ENCODE results near the gene TOR1B. TPM values are rescaled to one million over a fixed set of nuclear protein-coding genes. Genes with fewer than 3 reads are reported as not detected.
"Not testable (repeated sequence)": the region's sequence is repeated elsewhere in the genome, so short reads cannot be mapped to it uniquely, and the experiment has no call there.

Gene TOR1B, protein sequence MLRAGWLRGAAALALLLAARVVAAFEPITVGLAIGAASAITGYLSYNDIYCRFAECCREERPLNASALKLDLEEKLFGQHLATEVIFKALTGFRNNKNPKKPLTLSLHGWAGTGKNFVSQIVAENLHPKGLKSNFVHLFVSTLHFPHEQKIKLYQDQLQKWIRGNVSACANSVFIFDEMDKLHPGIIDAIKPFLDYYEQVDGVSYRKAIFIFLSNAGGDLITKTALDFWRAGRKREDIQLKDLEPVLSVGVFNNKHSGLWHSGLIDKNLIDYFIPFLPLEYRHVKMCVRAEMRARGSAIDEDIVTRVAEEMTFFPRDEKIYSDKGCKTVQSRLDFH
- total RNA-seq (16.3 TPM), polyA plus RNA-seq (ENCODE audit: insufficient read depth in 1 of 8, insufficient read length in 8 of 8, low replicate concordance in 1 of 8) (10 to 100 TPM; 12.3 to 21.5 (median 14.9) TPM)
- long read RNA-seq, donor 1, partial matches to known transcripts: 0 of 1 reads
- long read RNA-seq, donor 1, other reads (novel, unspliced or antisense): 0 of 1 reads
- long read RNA-seq, donor 2: 0 reads
- long read RNA-seq, donor 3, partial matches to known transcripts: 0 of 4 reads
- long read RNA-seq, donor 3, other reads (novel, unspliced or antisense): 0 of 4 reads
- long read RNA-seq, donor 4, partial matches to known transcripts: 0 of 2 reads
- long read RNA-seq, donor 4, other reads (novel, unspliced or antisense): 0 of 2 reads
- long read RNA-seq, donor 5, transcript TOR1B-203 (2 exons, 663 nt): major isoform, 6 of 65 reads
- long read RNA-seq, donor 5, partial matches to known transcripts: 18 of 65 reads
- long read RNA-seq, donor 5, other reads (novel, unspliced or antisense): 38 of 65 reads
- long read RNA-seq, donor 6, partial matches to known transcripts: 0 of 8 reads
- long read RNA-seq, donor 6, other reads (novel, unspliced or antisense): 0 of 8 reads
- long read RNA-seq, donor 7, partial matches to known transcripts: 9 of 12 reads
- long read RNA-seq, donor 7, other reads (novel, unspliced or antisense): 0 of 12 reads
- long read RNA-seq, donor 8, partial matches to known transcripts: 71 of 86 reads
- long read RNA-seq, donor 8, other reads (novel, unspliced or antisense): 13 of 86 reads
- long read RNA-seq, donor 9, transcript TOR1B-203 (2 exons, 663 nt): major isoform, 7 of 8 reads
- long read RNA-seq, donor 9, partial matches to known transcripts: 0 of 8 reads
- long read RNA-seq, donor 9, other reads (novel, unspliced or antisense): 0 of 8 reads
- long read RNA-seq, donor 10, partial matches to known transcripts: 0 of 5 reads
- long read RNA-seq, donor 10, other reads (novel, unspliced or antisense): 0 of 5 reads
- long read RNA-seq, donor 11, partial matches to known transcripts: 0 of 4 reads
- long read RNA-seq, donor 11, other reads (novel, unspliced or antisense): 0 of 4 reads

DNA sequence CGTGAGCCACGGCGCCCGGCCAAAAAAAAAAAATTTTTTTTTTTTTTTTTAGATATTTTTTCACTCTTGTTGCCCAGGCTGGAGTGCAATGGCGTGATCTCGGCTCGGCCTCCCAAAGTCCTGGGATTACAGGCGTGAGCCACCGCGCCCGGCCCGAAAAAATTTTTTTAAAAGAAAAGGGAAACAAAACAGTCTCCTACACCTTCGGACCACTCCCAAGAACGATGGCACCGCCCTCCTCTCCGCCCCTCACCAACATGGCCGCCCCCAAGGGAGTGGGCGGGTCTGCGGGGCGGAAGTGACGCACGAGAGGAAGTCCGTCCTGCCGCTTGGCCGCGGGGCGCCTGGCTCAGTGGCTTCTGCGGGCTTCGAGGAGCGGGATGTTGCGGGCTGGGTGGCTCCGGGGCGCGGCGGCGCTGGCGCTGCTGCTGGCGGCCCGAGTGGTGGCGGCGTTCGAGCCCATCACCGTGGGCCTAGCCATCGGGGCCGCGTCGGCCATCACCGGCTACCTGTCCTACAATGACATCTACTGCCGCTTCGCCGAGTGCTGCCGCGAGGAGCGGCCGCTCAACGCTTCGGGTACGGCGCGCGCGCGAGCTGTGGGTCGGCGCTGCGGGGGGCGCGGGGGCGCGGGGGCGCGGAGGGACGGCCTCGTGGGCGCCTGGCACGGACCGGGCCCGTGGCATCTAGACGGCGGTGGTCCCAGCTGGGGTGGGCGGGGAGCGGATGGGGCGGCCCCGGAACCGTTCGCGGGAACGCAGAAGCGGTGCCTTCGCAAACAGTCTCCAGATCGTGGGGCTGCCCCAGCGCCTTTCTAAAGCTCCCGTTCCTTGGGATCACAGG lies at the start of gene TOR1B:
TOR1B (plus strand) TSS at position 352 of the 843 bp plus-strand sequence; CDS start at position 381, 29 bp downstream.
- peak; percentile 98 for DNase-seq
- WGBS (ENCODE audit: insufficient coverage): under 1% methylated on average over 78 of the region's 93 CpGs
- Histone ChIP-seq H3K4me1 (ENCODE audit: control insufficient read depth, insufficient read depth, low read length) (peaks cover 9% of the 10 kb centered on the region), H3K9me3 (replicated peaks; ENCODE audit: control insufficient read depth, low read depth, low read length) (no peaks in the 10 kb centered on the region), H3K27ac (ENCODE audit: low read length) (peak within 1 kb of the TSS; percentile 72), H3K27me3 (ENCODE audit: control insufficient read depth, insufficient read depth, low read length) (no peaks in the 10 kb centered on the region), H3K4me3 (ENCODE audit: low read length) (peak within 1 kb of the TSS; percentile 63), H3K36me3 (ENCODE audit: control insufficient read depth, insufficient read depth, low read length) (peaks cover 16% of the 10 kb centered on the region)

DNA sequence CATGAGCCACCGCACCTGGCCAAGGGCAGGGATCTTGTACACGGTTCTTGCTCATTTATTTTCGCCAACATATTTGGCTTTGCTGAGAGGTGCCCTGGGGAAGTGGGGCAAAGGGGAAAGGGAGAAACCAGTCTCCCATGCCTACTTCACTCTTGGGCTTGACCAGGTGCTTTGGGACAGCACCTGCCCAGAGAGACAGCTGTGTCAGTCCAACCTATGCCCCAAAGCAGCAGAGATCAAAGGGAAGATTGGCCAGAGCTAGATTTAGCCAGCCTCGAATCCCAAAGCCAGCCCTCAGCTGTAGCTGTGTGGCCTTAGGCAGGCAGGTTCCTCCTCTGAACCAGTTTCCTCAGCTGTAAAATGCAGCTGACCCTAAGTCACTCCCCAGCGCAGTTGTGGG lies 47.8 kb upstream of the TOR1B start:
- 82% methylated on average over 2 of the region's 5 CpGs for WGBS (ENCODE audit: insufficient coverage)
- Histone ChIP-seq H3K27me3 (ENCODE audit: control insufficient read depth, insufficient read depth, low read length) (peaks cover 19% of the 10 kb centered on the region), H3K27ac (ENCODE audit: low read length) (no peak overlapping the region), H3K36me3 (ENCODE audit: control insufficient read depth, insufficient read depth, low read length) (no peaks in the 10 kb centered on the region), H3K4me1 (ENCODE audit: control insufficient read depth, insufficient read depth, low read length) (peaks cover 25% of the 10 kb centered on the region), H3K9me3 (replicated peaks; ENCODE audit: control insufficient read depth, low read depth, low read length) (no peaks in the 10 kb centered on the region), H3K4me3 (ENCODE audit: low read length) (no peak overlapping the region)
- DNase-seq: no peak

DNA sequence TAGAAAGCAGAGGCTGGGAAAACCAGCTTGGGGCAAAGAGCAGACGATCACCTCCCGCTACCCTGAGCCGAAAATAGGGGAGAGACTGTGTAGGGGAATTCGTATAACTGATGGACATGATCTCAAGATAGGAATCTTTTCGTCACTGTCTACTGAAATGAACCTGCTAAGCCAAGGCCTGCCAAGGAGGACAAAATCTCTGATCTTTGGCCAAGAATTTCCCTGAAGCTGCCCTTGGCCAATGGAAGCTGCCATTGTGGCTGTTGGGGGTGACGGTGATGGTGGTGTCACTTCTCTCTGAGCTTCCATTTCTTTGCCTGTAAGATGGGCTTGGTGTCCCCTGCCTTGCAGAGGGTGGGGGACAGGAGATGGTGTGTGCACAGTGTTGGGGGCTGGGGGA lies 46.8 kb upstream of the TOR1B start:
- WGBS (ENCODE audit: insufficient coverage): 94% methylated on average over 5 of the region's 6 CpGs
- Histone ChIP-seq H3K27ac (ENCODE audit: low read length) (no peak overlapping the region), H3K27me3 (ENCODE audit: control insufficient read depth, insufficient read depth, low read length) (peaks cover 19% of the 10 kb centered on the region), H3K4me1 (ENCODE audit: control insufficient read depth, insufficient read depth, low read length) (peaks cover 27% of the 10 kb centered on the region), H3K4me3 (ENCODE audit: low read length) (no peak overlapping the region), H3K9me3 (replicated peaks; ENCODE audit: control insufficient read depth, low read depth, low read length) (no peaks in the 10 kb centered on the region), H3K36me3 (ENCODE audit: control insufficient read depth, insufficient read depth, low read length) (no peaks in the 10 kb centered on the region)
- no peak for DNase-seq

DNA sequence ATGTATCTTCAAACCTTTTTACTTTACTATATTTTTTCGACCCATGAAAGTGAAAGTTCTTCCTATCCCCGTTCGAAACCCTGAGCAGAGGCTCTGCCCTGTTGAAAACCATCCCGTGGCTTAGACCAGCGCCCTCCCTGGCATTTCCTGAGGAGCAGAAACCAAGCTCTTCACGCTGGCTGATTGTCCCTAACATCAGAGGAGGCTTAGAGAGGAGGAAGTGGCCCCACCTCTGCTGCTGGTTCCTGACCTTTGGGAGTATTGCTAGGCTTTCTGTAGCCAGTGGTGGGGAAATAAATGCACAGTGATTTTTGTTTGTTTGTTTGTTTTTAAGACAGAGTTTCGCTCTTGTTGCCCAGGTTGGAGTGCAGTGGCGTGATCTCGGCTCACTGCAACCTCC lies 45.9 kb upstream of the TOR1B start:
- Histone ChIP-seq H3K9me3 (replicated peaks; ENCODE audit: control insufficient read depth, low read depth, low read length) (no peaks in the 10 kb centered on the region), H3K36me3 (ENCODE audit: control insufficient read depth, insufficient read depth, low read length) (no peaks in the 10 kb centered on the region), H3K27ac (ENCODE audit: low read length) (no peak overlapping the region), H3K27me3 (ENCODE audit: control insufficient read depth, insufficient read depth, low read length) (peaks cover 21% of the 10 kb centered on the region), H3K4me3 (ENCODE audit: low read length) (no peak overlapping the region), H3K4me1 (ENCODE audit: control insufficient read depth, insufficient read depth, low read length) (peaks cover 30% of the 10 kb centered on the region)
- no peak for DNase-seq
- 23% methylated on average over 3 of the region's 9 CpGs for WGBS (ENCODE audit: insufficient coverage)

DNA sequence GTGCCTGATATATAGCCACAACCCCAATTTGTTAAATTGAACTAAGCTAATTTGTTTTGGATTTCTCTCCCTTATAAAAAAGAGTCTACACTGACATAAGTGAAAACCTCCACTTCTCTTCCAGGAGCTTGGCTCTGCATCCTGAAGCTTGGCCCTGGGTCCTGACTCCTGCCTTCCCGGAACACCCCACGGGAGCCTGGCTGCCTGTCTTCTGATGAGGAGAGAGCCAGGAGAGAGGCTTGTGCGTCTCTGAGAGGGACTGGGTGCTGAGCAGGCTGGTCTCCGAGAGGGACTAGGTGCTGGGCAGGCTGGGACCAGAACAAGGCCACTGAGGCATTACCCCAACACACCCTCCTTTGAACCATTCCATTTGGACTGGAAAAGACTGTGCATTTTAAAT lies 43.7 kb upstream of the TOR1B start:
- H3K27me3 ChIP-seq (ENCODE audit: control insufficient read depth, insufficient read depth, low read length): peaks cover 8% of the 10 kb centered on the region
- H3K4me1 ChIP-seq (ENCODE audit: control insufficient read depth, insufficient read depth, low read length): peaks cover 28% of the 10 kb centered on the region
- H3K36me3 ChIP-seq (ENCODE audit: control insufficient read depth, insufficient read depth, low read length): no peaks in the 10 kb centered on the region
- peak; percentile 57 for DNase-seq
- no peak overlapping the region for H3K4me3 ChIP-seq (ENCODE audit: low read length)
- no CpG with 5 or more reads among the region's 4 CpGs for WGBS (ENCODE audit: insufficient coverage)
- H3K27ac ChIP-seq (ENCODE audit: low read length): no peak overlapping the region
- no peaks in the 10 kb centered on the region for H3K9me3 ChIP-seq (replicated peaks; ENCODE audit: control insufficient read depth, low read depth, low read length)

DNA sequence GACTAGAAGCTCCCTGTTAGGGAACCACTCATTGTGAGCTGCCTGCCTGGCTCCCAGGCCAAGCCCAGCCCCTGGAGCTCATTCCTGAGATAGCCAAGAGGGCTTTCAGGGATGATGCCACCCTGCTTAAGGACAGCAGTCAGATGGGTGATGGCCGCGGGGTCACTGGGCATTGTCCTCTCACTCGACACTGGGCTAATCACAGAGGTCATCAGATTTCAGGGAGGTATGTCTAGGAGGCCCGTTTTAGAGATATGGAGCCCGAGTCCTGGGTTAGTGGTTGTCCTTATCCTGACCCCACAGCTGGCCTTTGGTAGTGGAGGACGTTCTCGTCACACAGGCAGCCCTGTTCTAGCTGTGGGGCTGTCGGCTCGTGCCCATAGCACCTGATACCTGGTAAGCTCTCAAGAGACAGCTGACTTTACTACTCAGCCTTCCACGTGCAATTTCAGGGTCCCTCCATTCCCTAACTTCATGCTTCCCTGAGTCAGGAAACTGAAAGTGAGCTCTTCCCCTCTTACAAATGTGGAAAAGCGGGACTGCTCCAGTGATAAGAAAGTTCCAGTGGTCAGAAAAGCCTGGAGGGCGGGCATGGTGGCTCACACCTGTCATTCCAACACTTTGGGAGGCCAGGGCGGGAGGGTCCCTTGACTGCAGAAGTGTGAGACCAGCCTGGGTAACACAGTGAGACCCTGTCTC lies 43.0 kb upstream of the TOR1B start:
- no peaks in the 10 kb centered on the region for H3K9me3 ChIP-seq (replicated peaks; ENCODE audit: control insufficient read depth, low read depth, low read length)
- no peaks in the 10 kb centered on the region for H3K36me3 ChIP-seq (ENCODE audit: control insufficient read depth, insufficient read depth, low read length)
- peaks cover 28% of the 10 kb centered on the region for H3K4me1 ChIP-seq (ENCODE audit: control insufficient read depth, insufficient read depth, low read length)
- H3K4me3 ChIP-seq (ENCODE audit: low read length): no peak overlapping the region
- no peak for DNase-seq
- no peak overlapping the region for H3K27ac ChIP-seq (ENCODE audit: low read length)
- H3K27me3 ChIP-seq (ENCODE audit: control insufficient read depth, insufficient read depth, low read length): peaks cover 8% of the 10 kb centered on the region
- 79% methylated on average over 11 of the region's 13 CpGs for WGBS (ENCODE audit: insufficient coverage)

DNA sequence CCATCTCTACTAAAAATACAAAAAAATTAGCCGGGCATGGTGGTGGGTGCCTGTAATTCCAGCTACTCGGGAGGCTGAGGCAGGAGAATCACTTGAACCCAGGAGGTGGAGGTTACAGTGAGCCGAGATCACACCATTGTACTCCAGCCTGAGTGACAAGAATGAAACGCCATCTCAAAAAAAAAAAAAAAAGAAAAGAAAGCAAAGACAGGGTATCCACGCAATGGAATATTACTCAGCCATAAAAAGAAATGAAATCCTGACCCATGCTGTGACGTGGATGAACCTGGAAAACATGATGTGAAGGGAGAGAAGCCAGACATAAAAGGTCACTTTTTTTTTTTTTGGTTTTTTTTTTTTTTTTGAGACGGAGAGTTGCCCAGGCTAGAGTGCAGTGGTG lies 42.2 kb upstream of the TOR1B start:
- H3K27ac ChIP-seq (ENCODE audit: low read length): peak overlapping the region; percentile 90
- H3K36me3 ChIP-seq (ENCODE audit: control insufficient read depth, insufficient read depth, low read length); DNase-seq; H3K4me3 ChIP-seq (ENCODE audit: low read length); H3K27me3 ChIP-seq (ENCODE audit: control insufficient read depth, insufficient read depth, low read length); H3K9me3 ChIP-seq (replicated peaks; ENCODE audit: control insufficient read depth, low read depth, low read length): not testable (repeated sequence)
- 80% methylated on average over 1 of the region's 7 CpGs for WGBS (ENCODE audit: insufficient coverage)
- peaks cover 28% of the 10 kb centered on the region for H3K4me1 ChIP-seq (ENCODE audit: control insufficient read depth, insufficient read depth, low read length)

DNA sequence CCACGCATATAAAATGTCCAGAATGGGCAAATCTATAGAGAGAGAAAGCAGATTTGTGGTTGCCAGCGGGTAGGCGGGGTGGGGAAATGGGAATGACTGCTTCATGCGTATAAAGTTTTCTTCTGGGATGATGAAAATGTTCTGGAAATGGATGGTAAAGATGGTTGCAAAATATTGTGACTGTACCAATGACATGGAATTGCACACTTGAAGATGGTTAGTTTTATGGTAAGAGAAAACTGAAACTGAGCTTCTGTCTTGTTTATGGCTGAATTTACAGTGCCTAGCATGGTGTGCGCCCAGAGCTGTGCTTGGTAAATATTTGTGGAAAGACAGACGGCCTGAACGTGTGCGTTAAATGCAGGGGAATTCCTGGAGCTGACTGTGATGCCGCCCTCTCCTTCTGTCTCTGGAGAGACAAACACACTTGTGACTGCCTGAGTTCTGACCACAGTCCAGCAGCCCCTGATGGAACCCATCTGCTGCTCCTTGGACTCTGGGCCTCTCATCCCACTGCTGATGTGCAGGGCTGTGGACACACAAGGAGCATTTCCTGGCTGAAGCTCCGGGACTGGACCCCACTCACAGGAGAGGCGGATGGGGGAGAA lies 41.6 kb upstream of the TOR1B start:
- DNase-seq: peak; percentile 88
- H3K9me3 ChIP-seq (replicated peaks; ENCODE audit: control insufficient read depth, low read depth, low read length): no peaks in the 10 kb centered on the region
- H3K36me3 ChIP-seq (ENCODE audit: control insufficient read depth, insufficient read depth, low read length): no peaks in the 10 kb centered on the region
- peaks cover 3% of the 10 kb centered on the region for H3K27me3 ChIP-seq (ENCODE audit: control insufficient read depth, insufficient read depth, low read length)
- peaks cover 28% of the 10 kb centered on the region for H3K4me1 ChIP-seq (ENCODE audit: control insufficient read depth, insufficient read depth, low read length)
- H3K27ac ChIP-seq (ENCODE audit: low read length): peak overlapping the region; percentile 90
- no peak overlapping the region for H3K4me3 ChIP-seq (ENCODE audit: low read length)
- 36% methylated on average over 9 of the region's 11 CpGs for WGBS (ENCODE audit: insufficient coverage)
